Naive thymus-derived CD8-positive, alpha-beta T cell (primary cell): ENCODE results near the gene USP13. TPM values are rescaled to one million over a fixed set of nuclear protein-coding genes. Genes with fewer than 3 reads are reported as not detected.

ENCODE experiments used
- ATAC-seq, 2 donors: fragments of 150-1000 bp; cut with Tn5 transposase in 1 of 2; sonication (Bioruptor Pico), chemical (Tn5 transposase) in 1 of 2; 1 replicate in 1 of 2; 2 replicates in 1 of 2; pipeline ENCODE4 v1.10.0; 2021; ENCODE audit warnings: mild to moderate bottlenecking in 2 of 2, moderate library complexity in 2 of 2
- POLR2A ChIA-PET: fragments of 350-600 bp; sonication (Branson Sonifier 250); formaldehyde crosslinking; loops from one replicate; lab custom pipeline; 2021; ENCODE audit warnings: antibody characterized with exemption; lab: Charles Lee
- DNase-seq, 10 donors: peaks; one replicate each; pipeline versions ENCODE4 v3.0.0 to v3.0.0-alpha.2; 2020 to 2022
- H3K27ac Mint-ChIP-seq, 10 donors: one replicate each; pipeline ENCODE4 v1.8.0; 2020 to 2022; ENCODE audit warnings: mild to moderate bottlenecking in 10 of 10, mixed read lengths in 10 of 10, moderate library complexity in 4 of 10, inconsistent platforms in 1 of 10
- H3K27me3 Mint-ChIP-seq, 5 donors: one replicate each; pipeline ENCODE4 v1.8.0; 2021 to 2022; ENCODE audit warnings: mixed read lengths in 5 of 5
- H3K36me3 Mint-ChIP-seq, 3 donors: one replicate each; pipeline ENCODE4 v1.8.0; 2020 to 2022; ENCODE audit warnings: mixed read lengths in 3 of 3, mild to moderate bottlenecking in 2 of 3, inconsistent platforms in 1 of 3
- H3K4me1 Mint-ChIP-seq, 4 donors: one replicate each; pipeline ENCODE4 v1.8.0; 2021 to 2022; ENCODE audit warnings: mixed read lengths in 4 of 4
- H3K4me3 Mint-ChIP-seq, 10 donors: one replicate each; pipeline ENCODE4 v1.8.0; 2020 to 2022; ENCODE audit warnings: mild to moderate bottlenecking in 10 of 10, mixed read lengths in 10 of 10, moderate library complexity in 6 of 10, inconsistent platforms in 1 of 10
- H3K9me3 Mint-ChIP-seq, 9 donors: one replicate each; pipeline ENCODE4 v1.8.0; 2020 to 2022; ENCODE audit warnings: mixed read lengths in 9 of 9, mild to moderate bottlenecking in 3 of 9, inconsistent platforms in 1 of 9, moderate library complexity in 1 of 9
- polyA plus RNA-seq, 3 donors: library from polyadenylated mRNA; unstranded; fragments of 300-500 nt; fragmentation: Illumina TruSeq; gene quantifications; one replicate each; pipeline ENCODE4 v1.2.3, GENCODE V29; 2021
- total RNA-seq, 8 experiments: library from RNA in 2 of 8; stranded (reverse) in 2 of 8; gene quantifications; one replicate each; pipeline ENCODE4 v1.2.3 and lab custom pipeline; 2021 to 2026

Gene USP13
- total and polyA plus RNA-seq, 5 experiments from 2014 or later, result 3.7 to 12.0 (median 9.1) TPM

DNA sequence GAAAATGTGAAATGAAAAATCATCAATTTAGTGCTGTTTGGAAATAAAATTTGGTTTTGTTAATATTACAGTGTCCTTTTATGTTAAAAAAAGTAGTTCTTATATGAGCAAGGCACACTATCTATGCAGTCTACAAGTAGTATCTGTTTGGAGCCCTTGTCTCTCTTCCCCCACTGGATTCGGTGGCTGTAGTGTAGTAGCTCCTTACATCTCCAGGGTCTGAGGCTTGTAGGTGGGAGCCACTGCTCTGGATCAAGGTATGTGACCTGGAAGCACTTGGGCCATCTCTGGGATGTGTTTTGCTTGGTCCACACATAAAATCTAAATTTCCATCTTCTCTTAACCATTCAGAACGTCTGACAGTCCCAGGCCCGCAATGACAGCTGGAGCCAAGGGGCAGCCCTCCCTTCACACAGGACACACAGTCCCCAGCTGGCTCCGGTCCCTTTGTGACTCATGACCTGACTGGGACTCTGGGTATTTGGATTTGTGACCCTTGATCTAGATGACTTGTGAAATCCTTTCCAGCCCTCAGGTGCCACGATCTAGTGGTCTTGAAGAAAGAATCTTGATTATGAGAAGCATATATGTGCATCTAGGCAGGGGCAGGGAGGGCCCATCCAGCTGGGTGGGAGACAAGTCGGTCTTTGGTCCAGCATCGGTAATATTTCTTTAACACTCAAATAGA lies 80.0 kb downstream of the USP13 start:
- POLR2A ChIA-PET, result no interaction called here
- no peaks in the 10 kb centered on the region for H3K9me3 Mint-ChIP-seq
- DNase-seq (no peak), ATAC-seq (no peak)
- H3K27me3 Mint-ChIP-seq, result no peaks in the 10 kb centered on the region
- peaks cover 5 to 57% (median 15%) of the 10 kb centered on the region in 3 donors for H3K36me3 Mint-ChIP-seq
- H3K4me3 Mint-ChIP-seq, result no peak overlapping the region
- H3K4me1 Mint-ChIP-seq, result peaks cover 0 to 8% (median 0%) of the 10 kb centered on the region in 4 donors
- H3K27ac Mint-ChIP-seq, result peak overlapping the region in 1 of 10 donors; percentile 0

DNA sequence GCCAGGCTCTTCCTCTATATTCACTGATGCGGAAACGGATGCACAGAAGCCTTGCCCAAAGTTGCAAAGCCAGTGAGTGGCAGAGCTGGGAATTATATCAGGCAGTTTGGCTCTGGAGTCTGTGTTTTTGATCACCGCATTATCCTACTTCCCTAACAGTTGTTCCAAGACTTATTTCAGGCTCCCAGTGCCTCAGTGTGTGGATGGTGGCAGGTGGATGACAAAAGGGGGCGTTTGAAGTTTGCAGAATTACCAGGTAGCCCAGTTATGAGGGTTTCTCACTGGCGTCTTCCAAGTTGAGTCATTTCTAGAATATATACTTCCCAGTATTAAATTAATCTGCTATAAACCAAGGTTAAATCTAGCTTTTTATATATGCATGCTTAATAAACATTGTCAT lies 81.0 kb downstream of the USP13 start:
- H3K4me1 Mint-ChIP-seq, result peaks cover 0 to 8% (median 0%) of the 10 kb centered on the region in 4 donors
- ATAC-seq, result no peak
- H3K9me3 Mint-ChIP-seq, result no peaks in the 10 kb centered on the region
- H3K36me3 Mint-ChIP-seq, result peaks cover 5 to 60% (median 17%) of the 10 kb centered on the region in 3 donors
- no peaks in the 10 kb centered on the region for H3K27me3 Mint-ChIP-seq
- POLR2A ChIA-PET, result no interaction called here
- no peak for DNase-seq
- no peak overlapping the region for H3K27ac Mint-ChIP-seq
- H3K4me3 Mint-ChIP-seq, result no peak overlapping the region

DNA sequence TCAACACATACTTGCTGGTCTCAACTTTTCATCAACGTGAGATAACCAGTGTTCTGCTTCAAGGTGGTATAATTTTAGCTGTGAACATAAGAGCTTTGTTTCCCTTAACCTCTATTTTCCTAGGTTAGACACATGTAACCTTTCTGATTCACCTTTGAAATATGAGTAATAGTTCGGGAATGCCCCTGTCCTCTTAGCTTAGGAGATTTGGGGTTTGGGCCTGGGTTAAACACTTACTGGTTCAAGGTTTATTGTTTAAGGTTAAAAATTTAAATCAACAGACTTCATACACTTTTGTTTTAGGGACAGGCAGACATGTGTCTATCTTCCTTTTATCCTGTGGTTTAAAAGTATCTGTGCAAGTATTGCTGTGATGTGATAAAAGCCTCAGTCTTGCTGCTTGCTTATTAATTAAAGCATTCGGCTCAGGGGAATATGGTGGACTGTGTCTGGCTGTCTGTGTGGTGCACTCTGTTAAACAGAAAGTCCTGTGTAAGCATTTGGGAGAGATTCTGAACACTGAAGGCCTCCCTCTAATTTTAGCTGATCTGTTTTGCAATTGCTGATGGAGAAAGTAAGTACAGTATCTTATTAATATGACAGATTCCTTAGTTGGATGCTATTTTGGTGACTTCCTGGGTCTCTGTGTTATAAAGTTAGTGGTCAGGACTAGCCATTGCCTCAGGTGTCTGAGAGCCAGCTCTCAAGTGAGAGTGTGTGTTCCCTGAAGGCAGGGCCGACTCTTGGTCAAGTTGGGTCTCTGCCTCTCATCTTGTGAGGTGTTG lies 81.8 kb downstream of the USP13 start:
- ATAC-seq, result no peak
- peaks cover 5 to 58% (median 14%) of the 10 kb centered on the region in 3 donors for H3K36me3 Mint-ChIP-seq
- no peak for DNase-seq
- H3K4me1 Mint-ChIP-seq, result peaks cover 0 to 8% (median 0%) of the 10 kb centered on the region in 4 donors
- H3K27me3 Mint-ChIP-seq, result no peaks in the 10 kb centered on the region
- no peaks in the 10 kb centered on the region for H3K9me3 Mint-ChIP-seq
- H3K27ac Mint-ChIP-seq, result no peak overlapping the region
- H3K4me3 Mint-ChIP-seq, result no peak overlapping the region
- POLR2A ChIA-PET, result no interaction called here

DNA sequence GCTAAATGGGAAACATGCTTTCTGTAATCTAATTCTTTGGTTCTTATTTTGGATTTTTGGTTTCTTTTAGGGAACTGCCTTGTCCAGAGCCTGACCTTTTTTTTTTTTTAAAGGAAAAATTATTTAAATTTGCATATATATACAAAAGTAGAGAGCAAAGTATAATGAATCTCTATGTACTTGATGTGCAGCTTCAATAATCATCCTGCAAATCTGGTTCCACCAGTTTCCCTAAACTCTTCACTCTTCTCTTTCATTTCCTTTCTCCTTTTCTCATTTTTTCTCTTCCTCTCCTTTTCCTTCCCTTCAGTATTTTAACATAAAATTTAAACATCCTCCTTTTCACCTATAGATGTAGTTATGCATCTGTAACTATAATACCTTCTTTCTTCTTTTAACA lies 82.5 kb downstream of the USP13 start:
- Mint-ChIP-seq H3K4me1 (peaks cover 0 to 8% (median 0%) of the 10 kb centered on the region in 4 donors), H3K27me3 (no peaks in the 10 kb centered on the region), H3K36me3 (peaks cover 5 to 57% (median 16%) of the 10 kb centered on the region in 3 donors), H3K4me3 (no peak overlapping the region), H3K9me3 (no peaks in the 10 kb centered on the region), H3K27ac (no peak overlapping the region)
- ATAC-seq (no peak), DNase-seq (no peak)
- POLR2A ChIA-PET, result no interaction called here

DNA sequence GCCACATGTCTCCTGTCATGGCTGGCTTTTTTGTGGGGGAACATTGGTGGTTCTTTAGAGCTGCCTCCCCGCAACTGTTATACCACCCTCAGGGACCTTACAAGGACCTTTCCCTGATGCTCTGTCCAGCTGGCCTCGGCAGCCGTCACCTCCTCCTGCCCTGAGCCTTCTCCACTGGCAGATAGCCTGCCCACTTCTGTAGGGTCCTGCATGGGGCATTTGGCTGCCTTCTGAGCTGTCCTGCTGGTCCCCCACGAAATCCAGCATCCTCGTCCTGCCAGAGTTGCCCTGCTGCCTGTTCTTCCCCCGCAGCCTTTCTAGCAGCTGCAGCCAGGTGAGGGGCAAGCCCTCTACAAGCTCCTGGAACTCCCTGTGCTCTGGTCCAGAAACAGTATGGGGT lies 86.2 kb downstream of the USP13 start:
- no peak for DNase-seq
- Mint-ChIP-seq H3K4me3 (no peak overlapping the region), H3K27me3 (no peaks in the 10 kb centered on the region), H3K9me3 (no peaks in the 10 kb centered on the region), H3K36me3 (peaks cover 0 to 56% (median 32%) of the 10 kb centered on the region in 3 donors), H3K4me1 (peaks cover 0 to 3% (median 0%) of the 10 kb centered on the region in 4 donors), H3K27ac (no peak overlapping the region)
- no peak for ATAC-seq
- POLR2A ChIA-PET, result no interaction called here

DNA sequence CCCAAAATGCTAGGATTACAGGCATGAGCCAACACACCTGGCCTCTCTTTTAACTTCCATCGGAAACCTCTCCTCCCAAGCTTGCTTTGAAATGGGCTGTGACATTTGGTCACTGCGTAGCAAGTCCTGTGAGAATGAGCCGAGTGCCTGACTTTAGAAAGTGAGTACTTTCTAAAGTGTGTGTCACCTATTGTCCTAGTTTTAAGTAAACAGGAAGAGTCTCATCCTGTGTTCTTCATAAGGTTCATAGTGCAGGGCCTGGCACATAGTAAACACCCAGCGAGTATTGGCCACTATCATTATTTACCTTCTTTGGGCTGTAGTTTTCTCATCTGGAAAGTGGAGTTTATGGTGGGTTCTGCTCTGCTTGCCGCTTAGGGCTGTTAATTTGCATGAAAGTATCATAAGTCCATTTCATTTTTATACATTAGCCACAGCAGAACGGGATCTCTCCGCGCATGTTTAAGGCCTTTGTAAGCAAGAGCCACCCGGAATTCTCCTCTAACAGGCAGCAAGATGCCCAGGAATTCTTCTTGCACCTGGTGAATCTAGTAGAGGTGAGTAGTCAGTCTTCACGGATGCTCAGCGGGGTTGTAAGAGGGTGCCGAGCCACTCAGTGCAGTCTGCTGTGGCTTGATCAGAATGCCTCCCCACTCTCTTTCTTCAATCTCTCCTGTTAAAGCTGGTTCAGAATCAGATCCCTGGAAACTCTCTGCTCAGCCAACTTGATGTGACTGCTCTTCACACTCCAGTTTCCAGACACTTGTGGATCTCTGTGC lies 87.2 kb downstream of the USP13 start:
- H3K36me3 Mint-ChIP-seq, result peaks cover 0 to 55% (median 32%) of the 10 kb centered on the region in 3 donors
- no peak overlapping the region for H3K4me3 Mint-ChIP-seq
- no peak for DNase-seq
- H3K4me1 Mint-ChIP-seq, result peaks cover 0 to 2% (median 0%) of the 10 kb centered on the region in 4 donors
- no peaks in the 10 kb centered on the region for H3K9me3 Mint-ChIP-seq
- no peak for ATAC-seq
- POLR2A ChIA-PET, result no interaction called here
- no peak overlapping the region for H3K27ac Mint-ChIP-seq
- no peaks in the 10 kb centered on the region for H3K27me3 Mint-ChIP-seq

DNA sequence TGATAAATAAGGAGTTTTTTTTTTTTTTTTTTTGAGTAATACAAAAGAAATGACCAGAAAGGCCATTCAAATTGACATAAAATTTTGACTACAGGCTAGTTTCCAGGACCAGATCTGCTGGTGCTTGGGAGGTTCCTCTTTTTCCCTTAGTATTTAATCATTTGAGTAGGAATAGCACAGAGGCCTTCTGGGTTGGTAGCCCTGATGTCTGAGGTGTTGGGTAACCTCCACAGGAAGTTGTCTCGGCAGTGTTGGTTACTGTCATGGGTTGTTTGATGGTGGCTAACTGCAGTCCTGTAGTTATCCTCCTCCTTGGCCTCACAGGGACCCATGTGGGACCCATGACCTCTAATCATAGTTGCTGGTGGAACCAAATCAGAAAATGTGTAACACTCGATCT lies 91.1 kb downstream of the USP13 start:
- Mint-ChIP-seq H3K4me1 (no peaks in the 10 kb centered on the region), H3K4me3 (no peak overlapping the region), H3K9me3 (no peaks in the 10 kb centered on the region), H3K27me3 (no peaks in the 10 kb centered on the region), H3K36me3 (peaks cover 0 to 55% (median 28%) of the 10 kb centered on the region in 3 donors), H3K27ac (peak overlapping the region in 1 of 10 donors; percentile 40)
- ATAC-seq, result no peak
- POLR2A ChIA-PET, result no interaction called here
- no peak for DNase-seq

DNA sequence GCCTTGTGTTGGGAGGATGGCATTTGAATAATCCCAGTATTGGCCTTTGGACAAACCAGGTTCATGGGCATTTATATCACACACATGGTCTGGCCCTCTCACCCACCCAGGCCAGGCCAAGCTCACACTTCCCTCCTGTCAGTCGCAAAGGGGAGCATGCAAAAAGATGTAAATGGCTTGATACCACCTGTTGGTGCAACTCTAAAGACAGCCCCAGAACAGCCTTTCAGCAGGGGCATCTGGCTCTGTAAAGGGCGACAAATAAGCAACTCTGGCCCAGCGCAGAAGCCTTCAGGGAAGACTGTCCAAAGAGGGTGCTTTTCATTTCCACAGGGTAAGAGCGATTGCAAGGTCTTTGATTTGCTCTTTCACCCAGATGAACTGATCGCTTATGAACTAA lies 91.8 kb downstream of the USP13 start:
- no peak overlapping the region for H3K4me3 Mint-ChIP-seq
- H3K9me3 Mint-ChIP-seq, result no peaks in the 10 kb centered on the region
- H3K27me3 Mint-ChIP-seq, result no peaks in the 10 kb centered on the region
- peak overlapping the region in 1 of 10 donors; percentile 40 for H3K27ac Mint-ChIP-seq
- no peaks in the 10 kb centered on the region for H3K4me1 Mint-ChIP-seq
- H3K36me3 Mint-ChIP-seq, result peaks cover 0 to 56% (median 27%) of the 10 kb centered on the region in 3 donors
- POLR2A ChIA-PET, result no interaction called here
- DNase-seq (no peak), ATAC-seq (no peak)

DNA sequence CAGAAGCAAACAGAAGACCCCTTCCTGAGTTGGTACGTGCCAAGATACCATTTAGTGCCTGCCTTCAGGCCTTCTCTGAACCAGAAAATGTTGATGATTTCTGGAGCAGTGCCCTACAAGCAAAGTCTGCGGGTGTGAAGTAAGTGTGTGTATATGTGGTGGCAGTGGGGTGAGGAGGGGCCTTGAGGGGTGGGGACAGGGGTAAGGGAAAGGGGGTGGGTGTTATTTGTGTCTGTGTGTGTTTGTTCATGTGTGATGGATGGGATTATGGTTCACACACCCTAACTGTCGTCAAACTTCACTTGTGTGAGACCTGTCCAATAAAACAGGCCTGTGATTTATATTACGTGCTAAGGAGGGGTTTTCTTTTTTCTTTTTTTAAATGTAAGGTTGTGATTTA lies 92.2 kb downstream of the USP13 start:
- POLR2A ChIA-PET, result no interaction called here
- Mint-ChIP-seq H3K4me3 (no peak overlapping the region), H3K9me3 (no peaks in the 10 kb centered on the region), H3K4me1 (no peaks in the 10 kb centered on the region), H3K36me3 (peaks cover 0 to 54% (median 23%) of the 10 kb centered on the region in 3 donors), H3K27ac (no peak overlapping the region), H3K27me3 (no peaks in the 10 kb centered on the region)
- DNase-seq (no peak), ATAC-seq (no peak)

DNA sequence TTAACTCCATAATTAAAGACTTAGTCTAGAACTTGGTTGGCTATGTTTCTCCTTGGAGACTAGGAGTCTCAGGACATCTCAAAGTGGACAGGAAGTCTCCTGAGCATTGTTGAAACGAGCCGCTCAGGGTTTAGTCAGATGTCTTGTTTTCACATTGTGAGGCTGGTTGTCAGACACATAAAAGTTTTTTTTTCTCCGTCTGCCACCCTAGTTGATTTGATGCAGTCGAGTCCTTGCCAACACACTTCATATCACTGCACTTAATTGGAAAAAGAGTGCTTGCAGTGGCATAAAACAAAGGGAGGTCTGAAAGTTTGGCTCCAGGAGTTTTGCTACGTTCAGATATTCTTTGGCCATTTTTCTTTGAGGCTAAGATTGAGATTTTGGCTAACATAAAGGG lies 92.9 kb downstream of the USP13 start:
- POLR2A ChIA-PET, result no interaction called here
- H3K9me3 Mint-ChIP-seq, result no peaks in the 10 kb centered on the region
- H3K4me1 Mint-ChIP-seq, result no peaks in the 10 kb centered on the region

DNA sequence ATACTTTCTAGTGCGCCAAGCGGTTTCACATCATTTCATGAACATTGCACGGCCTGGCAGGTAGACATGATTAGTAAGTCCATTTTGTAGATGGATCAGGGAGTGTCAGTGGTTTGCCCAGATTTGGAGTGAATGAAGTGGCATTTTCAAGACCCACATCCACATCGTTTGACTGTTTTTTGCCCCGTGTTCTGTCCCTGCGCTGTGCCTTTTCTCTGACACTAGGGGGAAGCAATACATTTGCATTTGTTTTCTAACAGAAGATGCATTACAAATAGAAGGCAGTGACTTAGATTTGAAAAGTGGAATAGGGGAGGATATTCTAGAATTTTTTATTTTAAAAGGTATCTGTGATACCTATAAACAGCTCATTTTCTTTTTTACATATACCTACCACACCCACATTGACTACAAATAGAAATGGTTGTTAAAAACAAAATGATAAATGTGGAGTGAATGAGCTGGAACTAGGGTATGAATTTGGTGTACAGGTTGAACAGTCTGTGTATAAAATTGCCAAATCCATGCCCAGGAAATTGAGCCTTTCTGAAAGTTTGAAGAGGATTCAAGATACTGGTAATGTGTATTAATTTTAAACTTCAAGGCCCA lies 98.0 kb downstream of the USP13 start:
- no peak overlapping the region for H3K4me3 Mint-ChIP-seq
- peaks cover 4 to 35% (median 13%) of the 10 kb centered on the region in 3 donors for H3K36me3 Mint-ChIP-seq
- H3K27me3 Mint-ChIP-seq, result no peaks in the 10 kb centered on the region
- DNase-seq (no peak), ATAC-seq (no peak)
- no peaks in the 10 kb centered on the region for H3K4me1 Mint-ChIP-seq
- no peaks in the 10 kb centered on the region for H3K9me3 Mint-ChIP-seq
- POLR2A ChIA-PET, result no interaction called here
- no peak overlapping the region for H3K27ac Mint-ChIP-seq

More for the DNA sequence above, 92.9 kb downstream of the USP13 start:
- no peak overlapping the region for H3K4me3 Mint-ChIP-seq
- DNase-seq (no peak), ATAC-seq (no peak)
- peaks cover 0 to 49% (median 22%) of the 10 kb centered on the region in 3 donors for H3K36me3 Mint-ChIP-seq
- no peak overlapping the region for H3K27ac Mint-ChIP-seq
- H3K27me3 Mint-ChIP-seq, result no peaks in the 10 kb centered on the region

DNA sequence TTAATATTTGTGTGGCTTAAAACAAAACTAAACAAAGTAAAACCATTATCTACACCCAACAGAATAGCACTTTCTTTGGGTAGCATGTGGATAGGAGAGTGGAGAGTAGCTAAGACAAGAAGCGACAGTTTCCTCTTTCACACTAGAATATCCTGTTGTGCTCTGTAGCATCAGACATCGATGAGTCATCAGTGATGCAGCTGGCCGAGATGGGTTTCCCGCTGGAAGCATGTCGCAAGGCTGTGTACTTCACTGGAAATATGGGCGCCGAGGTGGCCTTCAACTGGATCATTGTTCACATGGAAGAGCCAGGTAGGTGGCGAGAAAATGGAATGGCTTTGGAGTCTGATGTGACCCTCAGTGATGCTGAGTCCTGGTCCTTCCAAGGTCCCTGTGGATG lies 108.1 kb downstream of the USP13 start:
- POLR2A ChIA-PET, result no interaction called here
- no peak overlapping the region for H3K27ac Mint-ChIP-seq
- H3K36me3 Mint-ChIP-seq, result peaks cover 0 to 75% (median 70%) of the 10 kb centered on the region in 3 donors
- H3K27me3 Mint-ChIP-seq, result no peaks in the 10 kb centered on the region
- H3K9me3 Mint-ChIP-seq, result no peaks in the 10 kb centered on the region
- no peak for ATAC-seq
- no peak overlapping the region for H3K4me3 Mint-ChIP-seq
- H3K4me1 Mint-ChIP-seq, result no peaks in the 10 kb centered on the region
- DNase-seq, result no peak
